Purkinje cell (primary cell): ENCODE measurements around the gene CDKN2B. TPM values are rescaled to one million over a fixed set of nuclear protein-coding genes. Genes with fewer than 3 reads are reported as not detected.

Experiments used
- polyA plus RNA-seq: library from polyadenylated mRNA; unstranded; fragments of >200 nt; fragmentation: Nextera tagmentation; gene quantifications from 2 replicates; pipeline ENCODE4 v1.2.1, GENCODE V29; 2014

CDKN2B gene
- 19.8 and 25.9 TPM in 2 replicates for polyA plus RNA-seq

GRCh38 chr9:22008717-22009505, at the start of gene CDKN2B:
Gene CDKN2B, minus strand, starts transcription at chr9:22009305. Its CDS starts 352 bp downstream, at chr9:22008953.

GRCh38 chr9:21994556-21995005, 14.5 kb downstream of the CDKN2B start, which contains the start of gene CDKN2B-AS1:
Gene CDKN2B-AS1, plus strand, starts transcription at chr9:21994791.

GRCh38 chr9:21993893-21994555, 15.1 kb downstream of the CDKN2B start, which contains the start of gene CDKN2A:
Gene CDKN2A, minus strand, starts transcription at chr9:21994392.

Other genes with a start within 250 kb of the CDKN2B start
- gene MTAP, start 206.7 kb downstream of the CDKN2B start, polyA plus RNA-seq = 4.0 and 9.2 TPM in 2 replicates
- gene CDKN2A, start 14.9 kb downstream of the CDKN2B start, polyA plus RNA-seq = 28.8 and 60.3 TPM in 2 replicates
- gene CDKN2B-AS1, start 14.5 kb downstream of the CDKN2B start, polyA plus RNA-seq = 2.5 and 10.7 TPM in 2 replicates